Trophoblast cell (in vitro differentiated cells and primary cell): ENCODE results near the gene ZNF827.

Experiments used
- DNase-seq, 2 donors: peaks; one replicate each; pipeline ENCODE4 v3.0.0-alpha.2; 2016
- H2AFZ ChIP-seq: 2 replicates; pipeline ENCODE4 v1.6.1; 2013; ENCODE audit warnings: low read length, moderate library complexity, mild to moderate bottlenecking; ENCODE audit not compliant: insufficient read depth, poor library complexity
- H2AK5ac ChIP-seq: 2 replicates; pipeline ENCODE4 v1.6.1; 2013; ENCODE audit warnings: mild to moderate bottlenecking, low read length
- H2BK120ac ChIP-seq: 2 replicates; pipeline ENCODE4 v1.6.1; 2013; ENCODE audit warnings: low read length, mild to moderate bottlenecking, moderate library complexity; ENCODE audit not compliant: insufficient read depth, poor library complexity
- H2BK12ac ChIP-seq: 2 replicates; pipeline ENCODE4 v1.6.1; 2013; ENCODE audit warnings: mild to moderate bottlenecking, low read length, moderate library complexity
- H2BK5ac ChIP-seq: 2 replicates; pipeline ENCODE4 v1.6.1; 2013; ENCODE audit warnings: low read length, low read depth, moderate library complexity, mild to moderate bottlenecking; ENCODE audit not compliant: poor library complexity
- H3K14ac ChIP-seq: 2 replicates; pipeline ENCODE4 v1.6.1; 2013; ENCODE audit warnings: mild to moderate bottlenecking, low read length
- H3K18ac ChIP-seq: 2 replicates; pipeline ENCODE4 v1.6.1; 2013; ENCODE audit warnings: mild to moderate bottlenecking, low read length
- H3K23ac ChIP-seq: 2 replicates; pipeline ENCODE4 v1.6.1; 2013; ENCODE audit warnings: low read length
- H3K27ac ChIP-seq: 2 replicates; pipeline ENCODE4 v1.5.1; 2013; ENCODE audit warnings: low read depth, mild to moderate bottlenecking, inconsistent platforms, low read length, moderate library complexity
- H3K27me3 ChIP-seq: 2 replicates; pipeline ENCODE4 v1.6.1; 2013; ENCODE audit warnings: inconsistent platforms, mild to moderate bottlenecking, low read length, moderate library complexity; ENCODE audit not compliant: insufficient read depth
- H3K36me3 ChIP-seq, 2 experiments: 1 replicate in 1 of 2; 2 replicates in 1 of 2; pipeline ENCODE4 v1.6.1; 2013; ENCODE audit warnings: low read length in 2 of 2, mild to moderate bottlenecking in 2 of 2, moderate library complexity in 1 of 2; ENCODE audit not compliant: insufficient read depth in 2 of 2, control insufficient read depth in 1 of 2
- H3K4ac ChIP-seq: 2 replicates; pipeline ENCODE4 v1.6.1; 2013; ENCODE audit warnings: low read depth, mild to moderate bottlenecking, low read length, moderate library complexity
- H3K4me1 ChIP-seq, 2 experiments: 1 replicate in 1 of 2; 2 replicates in 1 of 2; pipeline ENCODE4 v1.6.1; 2013; ENCODE audit warnings: low read length in 2 of 2, mild to moderate bottlenecking in 2 of 2, moderate library complexity in 1 of 2; ENCODE audit not compliant: insufficient read depth in 2 of 2, control insufficient read depth in 1 of 2
- H3K4me2 ChIP-seq: 2 replicates; pipeline ENCODE4 v1.6.1; 2013; ENCODE audit warnings: inconsistent platforms, mild to moderate bottlenecking, low read length, moderate library complexity
- H3K4me3 ChIP-seq: 2 replicates; pipeline ENCODE4 v1.5.1; 2013; ENCODE audit warnings: mild to moderate bottlenecking, low read depth, low read length, inconsistent platforms
- H3K79me1 ChIP-seq: one replicate; pipeline ENCODE4 v1.6.1; 2013; ENCODE audit warnings: low read length
- H3K79me2 ChIP-seq: 2 replicates; pipeline ENCODE4 v1.6.1; 2013; ENCODE audit warnings: low read length, mild to moderate bottlenecking; ENCODE audit not compliant: control insufficient read depth, insufficient read depth, poor library complexity
- H3K9ac ChIP-seq: 2 replicates; pipeline ENCODE4 v1.6.1; 2013; ENCODE audit warnings: mild to moderate bottlenecking, low read length
- H3K9me3 ChIP-seq: 2 replicates; pipeline ENCODE4 v1.6.1; 2013; ENCODE audit warnings: low read depth, mild to moderate bottlenecking, control low read depth, inconsistent platforms, low read length; ENCODE audit not compliant: insufficient read depth
- H4K12ac ChIP-seq: 2 replicates; pipeline ENCODE4 v1.6.1; 2013; ENCODE audit warnings: low read depth, mild to moderate bottlenecking, low read length, moderate library complexity
- H4K8ac ChIP-seq: 2 replicates; pipeline ENCODE4 v1.6.1; 2013; ENCODE audit warnings: low read depth, mild to moderate bottlenecking, low read length, moderate library complexity
- H4K91ac ChIP-seq: one replicate; pipeline ENCODE4 v1.6.1; 2013; ENCODE audit warnings: low read depth, mild to moderate bottlenecking, low read length, moderate library complexity
- WGBS: extraction: QIAGEN DNeasy Blood & Tissue Kit; methylation state at CpG from one replicate; pipeline ENCODE4 v1.1.7; 2013; ENCODE audit warnings: missing lambda C conversion rate; ENCODE audit not compliant: insufficient read length, insufficient coverage; ENCODE audit errors: extremely low coverage; 5-methylcytosine and 5-hydroxymethylcytosine counted together

Gene ZNF827

GRCh38 chr4:145868637-145869409 lies 69.8 kb downstream of the ZNF827 start:
- WGBS, result no CpG with 5 or more reads among the region's 1 CpG
- no peak overlapping the region for H3K14ac ChIP-seq
- no peaks in the 10 kb centered on the region for H3K79me2 ChIP-seq
- no peak overlapping the region for H3K9ac ChIP-seq
- no peaks in the 10 kb centered on the region for H3K9me3 ChIP-seq
- no peak overlapping the region for H3K4me3 ChIP-seq
- no peak overlapping the region for H3K18ac ChIP-seq
- H3K23ac ChIP-seq, result no peak overlapping the region
- H2AFZ ChIP-seq, result no peak overlapping the region
- no peak overlapping the region for H2BK12ac ChIP-seq
- no peak overlapping the region for H4K91ac ChIP-seq
- no peak overlapping the region for H3K4ac ChIP-seq
- H3K4me1 ChIP-seq, result no peaks in the 10 kb centered on the region
- H3K27ac ChIP-seq, result no peak overlapping the region
- H2BK5ac ChIP-seq, result no peak overlapping the region
- DNase-seq, result no peak
- no peaks in the 10 kb centered on the region for H3K27me3 ChIP-seq
- no peaks in the 10 kb centered on the region for H3K79me1 ChIP-seq
- no peak overlapping the region for H2BK120ac ChIP-seq
- no peak overlapping the region for H4K12ac ChIP-seq
- no peak overlapping the region for H3K4me2 ChIP-seq
- no peak overlapping the region for H2AK5ac ChIP-seq
- H3K36me3 ChIP-seq, result peaks cover 0 to 5% of the 10 kb centered on the region in 2 experiments
- H4K8ac ChIP-seq, result no peak overlapping the region

- no peak overlapping the region for H4K8ac ChIP-seq
- no peak overlapping the region for H4K12ac ChIP-seq
- H3K9ac ChIP-seq, result no peak overlapping the region
- H3K9me3 ChIP-seq, result no peaks in the 10 kb centered on the region
- no peak overlapping the region for H3K4me3 ChIP-seq
- H3K4me2 ChIP-seq, result no peak overlapping the region
- no peak overlapping the region for H4K91ac ChIP-seq
- no peak overlapping the region for H3K18ac ChIP-seq
- no peak overlapping the region for H3K14ac ChIP-seq
- no peak overlapping the region for H2BK120ac ChIP-seq
- H2BK5ac ChIP-seq, result no peak overlapping the region
- H3K23ac ChIP-seq, result no peak overlapping the region
- no peaks in the 10 kb centered on the region for H3K4me1 ChIP-seq
- no peak overlapping the region for H3K4ac ChIP-seq
- no peaks in the 10 kb centered on the region for H3K79me1 ChIP-seq
- peaks cover 0 to 5% of the 10 kb centered on the region in 2 experiments for H3K36me3 ChIP-seq
- no peak overlapping the region for H3K27ac ChIP-seq
- no peak overlapping the region for H2BK12ac ChIP-seq
- H3K27me3 ChIP-seq, result no peaks in the 10 kb centered on the region
- no peak for DNase-seq
- H3K79me2 ChIP-seq, result no peaks in the 10 kb centered on the region
- no peak overlapping the region for H2AFZ ChIP-seq
- H2AK5ac ChIP-seq, result no peak overlapping the region
Observed at GRCh38 chr4:145867406-145867805, 71.2 kb downstream of the ZNF827 start.

GRCh38 chr4:145866991-145867390 lies 71.6 kb downstream of the ZNF827 start:
- H3K9ac ChIP-seq, result no peak overlapping the region
- no peaks in the 10 kb centered on the region for H3K9me3 ChIP-seq
- no peak overlapping the region for H4K12ac ChIP-seq
- no peak overlapping the region for H3K4ac ChIP-seq
- no peak overlapping the region for H3K14ac ChIP-seq
- H4K8ac ChIP-seq, result no peak overlapping the region
- no peak overlapping the region for H3K23ac ChIP-seq
- DNase-seq, result no peak
- H2BK12ac ChIP-seq, result no peak overlapping the region
- H3K36me3 ChIP-seq, result peaks cover 0 to 3% of the 10 kb centered on the region in 2 experiments
- no peaks in the 10 kb centered on the region for H3K27me3 ChIP-seq
- no peaks in the 10 kb centered on the region for H3K79me1 ChIP-seq
- no peak overlapping the region for H3K27ac ChIP-seq
- no peak overlapping the region for H3K18ac ChIP-seq
- no peak overlapping the region for H3K4me3 ChIP-seq
- H2AFZ ChIP-seq, result no peak overlapping the region
- no peaks in the 10 kb centered on the region for H3K4me1 ChIP-seq
- no peak overlapping the region for H3K4me2 ChIP-seq
- H2BK120ac ChIP-seq, result no peak overlapping the region
- WGBS, result no CpG with 5 or more reads among the region's 4 CpGs
- no peak overlapping the region for H2BK5ac ChIP-seq
- H2AK5ac ChIP-seq, result no peak overlapping the region
- peaks cover under 1% of the 10 kb centered on the region for H3K79me2 ChIP-seq
- no peak overlapping the region for H4K91ac ChIP-seq

- no peak for DNase-seq
- WGBS, result no CpG with 5 or more reads among the region's 5 CpGs
Observed at GRCh38 chr4:145865274-145865941, 73.2 kb downstream of the ZNF827 start.

More at GRCh38 chr4:145865274-145865941, 73.2 kb downstream of the ZNF827 start:
- no peak overlapping the region for H4K91ac ChIP-seq
- no peak overlapping the region for H3K23ac ChIP-seq
- H3K27ac ChIP-seq, result no peak overlapping the region
- no peak overlapping the region for H3K4me3 ChIP-seq
- peaks cover 2% of the 10 kb centered on the region for H3K79me1 ChIP-seq
- no peak overlapping the region for H2BK12ac ChIP-seq
- H2BK120ac ChIP-seq, result no peak overlapping the region
- H2AFZ ChIP-seq, result no peak overlapping the region
- no peak overlapping the region for H2AK5ac ChIP-seq
- no peak overlapping the region for H4K8ac ChIP-seq
- H3K9ac ChIP-seq, result no peak overlapping the region
- no peak overlapping the region for H4K12ac ChIP-seq
- no peaks in the 10 kb centered on the region for H3K9me3 ChIP-seq
- no peaks in the 10 kb centered on the region for H3K4me1 ChIP-seq
- no peaks in the 10 kb centered on the region for H3K27me3 ChIP-seq
- peaks cover 2% of the 10 kb centered on the region for H3K79me2 ChIP-seq
- H2BK5ac ChIP-seq, result no peak overlapping the region
- H3K4ac ChIP-seq, result no peak overlapping the region
- no peak overlapping the region for H3K18ac ChIP-seq
- H3K14ac ChIP-seq, result no peak overlapping the region
- peaks cover 0 to 5% of the 10 kb centered on the region in 2 experiments for H3K36me3 ChIP-seq
- no peak overlapping the region for H3K4me2 ChIP-seq
